GM18517 (cell line): ENCODE measurements around the gene ANKRD13C.

Experiments
- ATAC-seq: cut with Tn5 transposase; IDR thresholded peaks from one replicate; pipeline ENCODE4 v1.9.1; 2021; ENCODE audit warnings: mild to moderate bottlenecking, moderate library complexity; ENCODE audit not compliant: unreplicated experiment

The ANKRD13C gene

GRCh38 chr1:70222716-70223235, 131.7 kb downstream of the ANKRD13C start:
- no peak for ATAC-seq

- peak; percentile 81 for ATAC-seq
Measured at GRCh38 chr1:70221238-70222121, 133.0 kb downstream of the ANKRD13C start, which contains the start of gene SRSF11. Gene SRSF11, plus strand, starts transcription at chr1:70221380. Its CDS starts 257 bp downstream, at chr1:70221637.

DNA sequence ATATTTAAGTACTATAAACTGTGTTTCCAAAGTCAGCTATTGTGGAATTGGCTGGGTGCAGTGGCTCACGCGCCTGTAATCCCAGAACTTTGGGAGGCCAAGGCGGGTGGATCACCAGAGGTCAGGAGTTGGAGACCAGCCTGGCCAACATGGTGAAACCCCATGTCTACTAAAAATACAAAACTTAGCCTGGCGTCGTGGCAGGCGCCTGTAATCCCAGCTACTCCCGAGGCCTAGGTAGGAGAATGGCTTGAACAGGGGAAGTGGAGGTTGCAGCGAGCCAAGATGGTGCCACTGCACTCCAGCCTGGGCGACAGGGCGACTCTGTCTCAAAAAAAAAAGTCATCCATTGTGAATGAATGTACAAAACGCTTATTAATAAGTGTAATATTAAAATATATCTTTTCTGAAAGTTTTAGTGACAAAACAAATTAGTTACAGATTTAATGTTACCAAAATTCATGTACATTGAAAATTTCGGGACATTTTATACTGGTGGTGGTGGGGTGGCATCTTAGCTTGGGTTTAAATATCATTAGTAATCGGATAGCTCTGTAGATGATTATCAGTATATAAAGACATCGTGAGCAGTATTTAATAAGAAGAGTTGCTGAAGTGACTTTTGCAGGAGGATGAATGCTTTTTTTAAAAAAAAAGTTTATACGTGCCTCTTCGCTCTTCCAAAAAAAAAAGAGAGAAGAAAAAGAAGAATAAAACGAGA, 133.8 kb downstream of the ANKRD13C start:
- ATAC-seq, result peak; percentile 32

DNA sequence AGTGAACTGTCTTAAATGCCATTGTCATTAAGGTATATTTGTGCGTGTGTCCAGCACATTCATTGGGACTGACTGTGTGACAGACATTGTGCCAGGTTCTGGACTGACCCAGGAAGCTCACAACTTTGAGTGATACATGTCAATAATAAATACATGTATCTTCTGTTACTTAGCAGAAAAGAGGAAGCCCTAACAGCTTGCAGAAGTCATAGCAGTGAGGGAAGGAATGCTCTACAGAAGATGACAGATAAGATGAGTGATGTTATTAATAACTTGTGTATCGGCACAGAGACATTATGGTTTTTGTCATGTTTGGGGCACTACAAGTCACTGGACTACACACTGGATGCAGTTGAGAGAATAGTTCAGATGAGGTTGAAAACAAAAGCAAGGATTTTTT, 134.5 kb downstream of the ANKRD13C start:
- no peak for ATAC-seq

- ATAC-seq, result no peak
Measured at GRCh38 chr1:70211541-70211940, 143.0 kb downstream of the ANKRD13C start.

- ATAC-seq, result no peak
Measured at GRCh38 chr1:70210820-70211219, 143.7 kb downstream of the ANKRD13C start.
